ENCODE data around the gene OLFM1. TPM values are rescaled to one million over a fixed set of nuclear protein-coding genes. Genes with fewer than 3 reads are reported as not detected.

Gene OLFM1
- total RNA-seq, 2 donors from 2014 or later, result 11.0 to 23.2 TPM

DNA sequence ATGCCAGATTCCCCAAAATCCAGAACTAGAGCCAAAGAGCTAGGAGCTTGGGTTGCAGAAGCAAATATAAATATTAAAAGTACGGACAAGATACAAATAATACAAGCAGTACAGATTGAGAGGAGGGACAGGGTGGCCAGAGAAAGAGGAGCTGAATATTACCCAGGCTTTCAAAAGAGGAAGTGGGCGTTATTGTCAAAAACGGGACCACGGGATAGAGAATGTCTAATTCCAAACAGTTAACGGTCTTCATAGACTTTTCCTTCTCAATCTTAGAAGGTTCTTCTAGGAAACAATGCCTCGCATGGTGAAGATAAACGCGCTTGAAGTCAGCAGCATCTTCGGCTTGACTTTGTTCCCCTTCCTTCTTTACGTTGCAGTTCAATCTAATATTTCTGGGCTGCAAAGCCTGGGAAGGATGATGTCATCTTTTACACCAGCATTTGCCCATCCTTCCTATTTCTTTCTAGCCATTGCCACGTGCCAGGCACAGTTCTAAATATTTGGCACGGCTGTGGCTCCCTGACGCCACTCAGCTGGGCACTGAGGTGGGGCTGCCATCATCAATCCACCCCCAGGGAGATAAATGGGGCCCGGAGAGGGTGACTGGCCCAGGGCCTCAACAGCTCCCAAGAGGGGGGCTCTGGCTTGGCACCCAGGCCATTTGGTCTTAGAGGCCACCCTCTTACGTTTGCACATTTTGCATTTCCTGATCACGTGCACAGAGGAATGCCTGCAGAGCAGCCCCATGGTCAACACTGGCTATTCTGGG, 16.3 kb upstream of the OLFM1 start:
- no peak overlapping the region for H3K4me3 Mint-ChIP-seq
- no peaks in the 10 kb centered on the region for H3K9me3 ChIP-seq (ENCODE audit: control insufficient read depth, low read length)
- DNase-seq, result peak; percentile 24
- no peak overlapping the region for H3K4me3 ChIP-seq (ENCODE audit: low read length)
- H3K4me1 Mint-ChIP-seq, result peaks cover 2% of the 10 kb centered on the region
- peaks cover 16% of the 10 kb centered on the region for H3K27me3 Mint-ChIP-seq (ENCODE audit: insufficient read depth)
- no peaks in the 10 kb centered on the region for H3K36me3 Mint-ChIP-seq (ENCODE audit: low read depth)
- TF ChIP-seq, protein P1, sequence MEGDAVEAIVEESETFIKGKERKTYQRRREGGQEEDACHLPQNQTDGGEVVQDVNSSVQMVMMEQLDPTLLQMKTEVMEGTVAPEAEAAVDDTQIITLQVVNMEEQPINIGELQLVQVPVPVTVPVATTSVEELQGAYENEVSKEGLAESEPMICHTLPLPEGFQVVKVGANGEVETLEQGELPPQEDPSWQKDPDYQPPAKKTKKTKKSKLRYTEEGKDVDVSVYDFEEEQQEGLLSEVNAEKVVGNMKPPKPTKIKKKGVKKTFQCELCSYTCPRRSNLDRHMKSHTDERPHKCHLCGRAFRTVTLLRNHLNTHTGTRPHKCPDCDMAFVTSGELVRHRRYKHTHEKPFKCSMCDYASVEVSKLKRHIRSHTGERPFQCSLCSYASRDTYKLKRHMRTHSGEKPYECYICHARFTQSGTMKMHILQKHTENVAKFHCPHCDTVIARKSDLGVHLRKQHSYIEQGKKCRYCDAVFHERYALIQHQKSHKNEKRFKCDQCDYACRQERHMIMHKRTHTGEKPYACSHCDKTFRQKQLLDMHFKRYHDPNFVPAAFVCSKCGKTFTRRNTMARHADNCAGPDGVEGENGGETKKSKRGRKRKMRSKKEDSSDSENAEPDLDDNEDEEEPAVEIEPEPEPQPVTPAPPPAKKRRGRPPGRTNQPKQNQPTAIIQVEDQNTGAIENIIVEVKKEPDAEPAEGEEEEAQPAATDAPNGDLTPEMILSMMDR (conservative IDR thresholded peaks at IDR 0.05), result no peak
- H3K27ac ChIP-seq (ENCODE audit: low read depth, low read length), result no peak overlapping the region
- H3K9me3 Mint-ChIP-seq, result no peaks in the 10 kb centered on the region
- no peaks in the 10 kb centered on the region for H3K36me3 ChIP-seq (ENCODE audit: control insufficient read depth, insufficient read depth, low read length)
- no peaks in the 10 kb centered on the region for H3K4me1 ChIP-seq (ENCODE audit: control insufficient read depth, insufficient read depth, low read length)
- no peak overlapping the region for H3K9ac ChIP-seq (ENCODE audit: extremely low read depth, low read length, poor library complexity, severe bottlenecking)
- WGBS, 2 experiments (ENCODE audit: insufficient coverage in 1 of 2, insufficient read length in 1 of 2), result 91 to 99% methylated on average over 10 to 16 of the region's 16 CpGs
- H3K27ac Mint-ChIP-seq, result no peak overlapping the region
- peaks cover 9% of the 10 kb centered on the region for H3K27me3 ChIP-seq (ENCODE audit: control insufficient read depth, insufficient read depth, low read length, poor library complexity, severe bottlenecking)

DNA sequence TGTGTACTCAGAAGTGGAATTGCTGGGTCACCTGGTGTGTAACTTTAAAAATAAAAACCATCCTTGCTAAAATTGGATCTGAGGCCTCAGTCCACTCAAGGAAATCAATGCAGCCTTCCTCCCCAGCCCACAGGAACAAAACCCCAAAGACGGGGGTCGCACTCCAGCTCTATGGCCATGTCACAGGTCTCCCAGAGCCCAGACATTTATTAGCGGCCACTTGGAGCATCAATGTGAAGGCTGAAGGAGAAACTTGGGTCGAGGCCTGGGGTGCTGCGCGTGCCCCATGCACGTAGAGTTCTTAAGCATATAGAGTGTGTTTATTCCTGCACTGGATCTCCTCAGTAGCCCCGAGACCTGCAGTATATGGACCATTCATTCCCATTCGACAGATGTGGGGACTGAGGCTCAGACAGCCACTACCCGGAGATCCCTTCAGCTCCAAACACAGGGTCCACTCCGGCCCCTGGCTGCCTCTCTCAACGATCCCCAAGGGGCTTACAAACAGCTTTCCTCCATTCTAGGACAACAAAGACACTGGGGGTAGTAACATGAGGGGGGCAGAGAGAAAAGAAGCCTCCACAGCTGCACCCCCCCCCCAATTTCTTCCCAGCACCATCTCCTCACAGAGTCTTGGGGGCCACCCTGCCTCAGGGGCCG, 14.3 kb upstream of the OLFM1 start:
- H3K4me3 ChIP-seq (ENCODE audit: low read length), result no peak overlapping the region
- no peaks in the 10 kb centered on the region for H3K36me3 Mint-ChIP-seq (ENCODE audit: low read depth)
- peaks cover 5% of the 10 kb centered on the region for H3K4me1 Mint-ChIP-seq
- H3K36me3 ChIP-seq (ENCODE audit: control insufficient read depth, insufficient read depth, low read length), result no peaks in the 10 kb centered on the region
- H3K27ac ChIP-seq (ENCODE audit: low read depth, low read length), result no peak overlapping the region
- no peak overlapping the region for H3K27ac Mint-ChIP-seq
- TF ChIP-seq, protein P1 (conservative IDR thresholded peaks at IDR 0.05), result no peak
- H3K27me3 ChIP-seq (ENCODE audit: control insufficient read depth, insufficient read depth, low read length, poor library complexity, severe bottlenecking), result peaks cover 23% of the 10 kb centered on the region
- no peaks in the 10 kb centered on the region for H3K4me1 ChIP-seq (ENCODE audit: control insufficient read depth, insufficient read depth, low read length)
- DNase-seq, result peak; percentile 13
- H3K27me3 Mint-ChIP-seq (ENCODE audit: insufficient read depth), result peaks cover 32% of the 10 kb centered on the region
- H3K9me3 Mint-ChIP-seq, result no peaks in the 10 kb centered on the region
- WGBS, 2 experiments (ENCODE audit: insufficient coverage in 1 of 2, insufficient read length in 1 of 2), result 87 to 89% methylated on average over 10 to 13 of the region's 13 CpGs
- H3K4me3 Mint-ChIP-seq, result no peak overlapping the region
- no peak overlapping the region for H3K9ac ChIP-seq (ENCODE audit: extremely low read depth, low read length, poor library complexity, severe bottlenecking)
- H3K9me3 ChIP-seq (ENCODE audit: control insufficient read depth, low read length), result no peaks in the 10 kb centered on the region

DNA sequence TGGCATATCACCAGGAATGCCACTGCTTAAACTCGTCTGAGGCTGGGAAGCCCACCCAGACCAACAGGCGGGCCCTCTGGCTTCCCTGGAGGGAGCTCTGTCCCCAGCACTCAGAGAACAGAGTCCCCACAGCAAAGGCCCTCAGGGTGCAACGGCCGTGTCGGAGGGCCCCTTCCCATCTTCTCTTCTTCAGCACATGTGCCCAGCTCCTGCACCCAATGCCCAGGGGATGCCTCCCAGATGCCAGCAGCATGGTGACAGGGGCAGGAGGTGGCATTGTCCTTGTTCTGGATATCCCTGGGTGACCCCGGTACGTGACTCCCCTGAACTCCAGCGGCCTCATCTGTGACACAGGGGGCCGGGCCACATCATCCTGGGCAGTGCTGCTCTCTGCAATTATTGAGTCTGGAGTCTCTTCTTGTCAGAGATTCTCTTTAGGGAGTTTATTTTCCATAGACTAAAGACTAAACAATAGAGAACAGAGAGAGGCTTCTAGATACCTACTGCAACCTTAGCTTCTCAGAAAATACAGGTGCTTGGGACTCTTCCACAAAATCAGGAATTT, 13.6 kb upstream of the OLFM1 start:
- Histone ChIP-seq H3K4me1 (ENCODE audit: control insufficient read depth, insufficient read depth, low read length) (no peaks in the 10 kb centered on the region), H3K27ac (ENCODE audit: low read depth, low read length) (no peak overlapping the region), H3K9me3 (ENCODE audit: control insufficient read depth, low read length) (no peaks in the 10 kb centered on the region), H3K9ac (ENCODE audit: extremely low read depth, low read length, poor library complexity, severe bottlenecking) (no peak overlapping the region), H3K36me3 (ENCODE audit: control insufficient read depth, insufficient read depth, low read length) (no peaks in the 10 kb centered on the region), H3K27me3 (ENCODE audit: control insufficient read depth, insufficient read depth, low read length, poor library complexity, severe bottlenecking) (peaks cover 23% of the 10 kb centered on the region), H3K4me3 (ENCODE audit: low read length) (no peak overlapping the region)
- Mint-ChIP-seq H3K27me3 (ENCODE audit: insufficient read depth) (peaks cover 33% of the 10 kb centered on the region), H3K36me3 (ENCODE audit: low read depth) (no peaks in the 10 kb centered on the region), H3K27ac (no peak overlapping the region), H3K4me3 (no peak overlapping the region), H3K4me1 (peaks cover 5% of the 10 kb centered on the region), H3K9me3 (no peaks in the 10 kb centered on the region)
- 89 to 93% methylated on average over 7 to 9 of the region's 9 CpGs for WGBS, 2 experiments (ENCODE audit: insufficient coverage in 1 of 2, insufficient read length in 1 of 2)
- TF ChIP-seq, protein P1 (conservative IDR thresholded peaks at IDR 0.05), result no peak
- DNase-seq, result peak; percentile 30
